Effector memory CD4-positive, alpha-beta T cell (primary cell): ENCODE results near the gene WNT8B.

Experiments used
- DNase-seq, 3 donors: peaks; one replicate each; pipeline ENCODE4 v3.0.0-alpha.2; 2020
- H3K27ac ChIP-seq: 2 replicates; pipeline ENCODE4 v1.7.0; 2013; ENCODE audit warnings: mild to moderate bottlenecking, low read length, moderate library complexity; ENCODE audit not compliant: insufficient read depth, poor library complexity, severe bottlenecking
- H3K27me3 ChIP-seq: replicated peaks from 2 replicates; pipeline ENCODE4 v1.7.0; 2013; ENCODE audit warnings: mild to moderate bottlenecking, low read length; ENCODE audit not compliant: insufficient read depth, control insufficient read depth, poor library complexity, severe bottlenecking
- H3K36me3 ChIP-seq: 2 replicates; pipeline ENCODE4 v1.7.0; 2013; ENCODE audit warnings: mild to moderate bottlenecking, low read length, moderate library complexity; ENCODE audit not compliant: control insufficient read depth, insufficient read depth
- H3K4me1 ChIP-seq: 2 replicates; pipeline ENCODE4 v1.7.0; 2013; ENCODE audit warnings: low read length, mild to moderate bottlenecking; ENCODE audit not compliant: control insufficient read depth, insufficient read depth, poor library complexity, severe bottlenecking
- H3K4me3 ChIP-seq: 2 replicates; pipeline ENCODE4 v1.7.0; 2013; ENCODE audit warnings: low read length, low read depth, mild to moderate bottlenecking; ENCODE audit not compliant: insufficient read depth, poor library complexity, severe bottlenecking
- H3K9me3 ChIP-seq: 2 replicates; pipeline ENCODE4 v1.7.0; 2013; ENCODE audit warnings: mild to moderate bottlenecking, low read length, moderate library complexity; ENCODE audit not compliant: control insufficient read depth

The WNT8B gene

GRCh38 chr10:100524638-100525037, 61.8 kb downstream of the WNT8B start:
- no peaks in the 10 kb centered on the region for H3K4me1 ChIP-seq
- DNase-seq, result no peak
- H3K36me3 ChIP-seq, result peaks cover 25% of the 10 kb centered on the region
- no peaks in the 10 kb centered on the region for H3K27me3 ChIP-seq
- no peak overlapping the region for H3K27ac ChIP-seq
- no peaks in the 10 kb centered on the region for H3K9me3 ChIP-seq
- no peak overlapping the region for H3K4me3 ChIP-seq

GRCh38 chr10:100528123-100528886, 65.5 kb downstream of the WNT8B start:
- Histone ChIP-seq H3K27me3 (no peaks in the 10 kb centered on the region), H3K4me1 (peaks cover 5% of the 10 kb centered on the region), H3K27ac (peak overlapping the region; percentile 85), H3K36me3 (peaks cover 25% of the 10 kb centered on the region), H3K4me3 (peak overlapping the region; percentile 94), H3K9me3 (no peaks in the 10 kb centered on the region)
- DNase-seq, result no peak

- peak overlapping the region; percentile 85 for H3K27ac ChIP-seq
- H3K9me3 ChIP-seq, result no peaks in the 10 kb centered on the region
- no peak for DNase-seq
- no peaks in the 10 kb centered on the region for H3K27me3 ChIP-seq
- H3K4me1 ChIP-seq, result peaks cover 5% of the 10 kb centered on the region
- H3K36me3 ChIP-seq, result peaks cover 19% of the 10 kb centered on the region
- H3K4me3 ChIP-seq, result peak overlapping the region; percentile 94
These were observed 66.2 kb downstream of the WNT8B start for GRCh38 chr10:100528921-100529474.

GRCh38 chr10:100529475-100530298, 66.9 kb downstream of the WNT8B start, which contains the start of gene NDUFB8:
Gene NDUFB8 (minus strand): TSS chr10:100529871. CDS start chr10:100529851, 20 bp downstream.
- H3K36me3 ChIP-seq, result peaks cover 16% of the 10 kb centered on the region
- H3K9me3 ChIP-seq, result no peaks in the 10 kb centered on the region
- H3K4me3 ChIP-seq, result peak within 1 kb of the TSS; percentile 94
- H3K27me3 ChIP-seq, result no peaks in the 10 kb centered on the region
- peaks cover 5% of the 10 kb centered on the region for H3K4me1 ChIP-seq
- DNase-seq, result peak; percentile 69 to 80 (median 75)
- H3K27ac ChIP-seq, result peak within 1 kb of the TSS; percentile 85

- no peak for DNase-seq
- Histone ChIP-seq H3K36me3 (peaks cover 3% of the 10 kb centered on the region), H3K27ac (no peak overlapping the region), H3K27me3 (no peaks in the 10 kb centered on the region), H3K4me1 (peaks cover 12% of the 10 kb centered on the region), H3K4me3 (no peak overlapping the region), H3K9me3 (no peaks in the 10 kb centered on the region)
These were observed 69.0 kb downstream of the WNT8B start for GRCh38 chr10:100531761-100532160.
